SK-N-SH (cell line): ENCODE measurements around the gene PCDHB10. TPM values are rescaled to one million over a fixed set of nuclear protein-coding genes. Genes with fewer than 3 reads are reported as not detected.

Experiments
- CTCF ChIA-PET: fragments of 300-600, 350-600 bp; formaldehyde crosslinking; extraction: SDS; loops from one replicate; lab custom pipeline; 2021; lab: Yijun Ruan, JAX
- POLR2A ChIA-PET: fragments of 350-600 bp; sonication (Branson Sonifier 250); formaldehyde crosslinking; extraction: SDS; loops from one replicate; lab custom pipeline; 2020; ENCODE audit warnings: antibody characterized with exemption, inconsistent platforms; lab: Yijun Ruan, JAX
- DNase-seq: peaks from one replicate; pipeline ENCODE4 v3.0.0; 2012
- H2AFZ ChIP-seq: fragments of 200-600 bp; sonication (generic); 2 replicates; pipeline ENCODE4 v1.8.1; 2016; ENCODE audit warnings: antibody characterized with exemption, mild to moderate bottlenecking, low read depth
- H3F3A ChIP-seq: fragments of 200-600 bp; sonication (generic); replicated peaks from 2 replicates; pipeline ENCODE3; 2016; ENCODE audit warnings: antibody characterized with exemption, mild to moderate bottlenecking; ENCODE audit not compliant: insufficient read depth
- H3K27ac ChIP-seq, 2 experiments: fragments of 200-500 bp in 1 of 2; fragments of 200-600 bp in 1 of 2; sonication (Bioruptor generic) in 1 of 2; sonication (generic), shearing (Covaris generic) in 1 of 2; 2 replicates each; pipeline versions ENCODE4 v1.5.1 to v1.6.1; 2014 to 2016; ENCODE audit warnings: low read depth in 2 of 2, inconsistent platforms in 1 of 2, low read length in 1 of 2, mild to moderate bottlenecking in 1 of 2, mixed read lengths in 1 of 2
- H3K27me3 ChIP-seq: fragments of 200-600 bp; sonication (generic), shearing (Covaris generic); 2 replicates; pipeline ENCODE4 v1.6.1; 2016; ENCODE audit warnings: mixed run types; ENCODE audit not compliant: insufficient read depth
- H3K36me3 ChIP-seq, 2 experiments: fragments of 200-500 bp in 1 of 2; fragments of 200-600 bp in 1 of 2; sonication (Bioruptor generic) in 1 of 2; sonication (generic) in 1 of 2; replicated peaks in 1 of 2; 2 replicates each; pipeline versions ENCODE3 to v1.5.1; 2014 to 2016; ENCODE audit warnings: low read length in 1 of 2, mild to moderate bottlenecking in 1 of 2; ENCODE audit not compliant: insufficient read depth in 2 of 2, control insufficient read depth in 1 of 2
- H3K4me1 ChIP-seq, 2 experiments: fragments of 200-500 bp in 1 of 2; fragments of 200-600 bp in 1 of 2; sonication (Bioruptor generic) in 1 of 2; sonication (generic), shearing (Covaris generic) in 1 of 2; 2 replicates each; pipeline versions ENCODE4 v1.5.1 to v1.6.1; 2014 to 2016; ENCODE audit warnings: low read depth in 1 of 2, low read length in 1 of 2, mixed run types in 1 of 2; ENCODE audit not compliant: insufficient read depth in 2 of 2, control insufficient read depth in 1 of 2
- H3K4me2 ChIP-seq: fragments of 200-600 bp; sonication (generic), shearing (Covaris generic); 2 replicates; pipeline ENCODE4 v1.6.1; 2017; ENCODE audit warnings: mixed run types
- H3K4me3 ChIP-seq, 2 experiments: fragments of 200-500 bp in 1 of 2; fragments of 200-600 bp in 1 of 2; sonication (Bioruptor generic) in 1 of 2; sonication (generic), shearing (Covaris generic) in 1 of 2; 2 replicates each; pipeline versions ENCODE4 v1.5.1 to v1.8.1; 2014 to 2016; ENCODE audit warnings: low read depth in 2 of 2, inconsistent platforms in 1 of 2, low read length in 1 of 2, mild to moderate bottlenecking in 1 of 2, mixed read lengths in 1 of 2, moderate library complexity in 1 of 2
- H3K79me2 ChIP-seq: fragments of 200-600 bp; sonication (generic); 2 replicates; pipeline ENCODE4 v1.8.1; 2017; ENCODE audit warnings: mild to moderate bottlenecking; ENCODE audit not compliant: insufficient read depth
- H3K9ac ChIP-seq: fragments of 200-600 bp; sonication (generic); 2 replicates; pipeline ENCODE4 v1.6.1; 2017; ENCODE audit warnings: mixed run types
- H3K9me2 ChIP-seq: fragments of 200-600 bp; sonication (generic); 2 replicates; pipeline ENCODE4 v1.6.1; 2017; ENCODE audit warnings: mixed run types
- H3K9me3 ChIP-seq: fragments of 200-600 bp; sonication (generic); 2 replicates; pipeline ENCODE4 v1.6.1; 2017; ENCODE audit warnings: mixed run types, mild to moderate bottlenecking, moderate library complexity
- H4K20me1 ChIP-seq: fragments of 200-600 bp; sonication (generic); 2 replicates; pipeline ENCODE4 v1.6.1; 2017; ENCODE audit warnings: mild to moderate bottlenecking, mixed run types; ENCODE audit not compliant: insufficient read depth
- CHD2 ChIP-seq: fragments of 150-350 bp; IDR thresholded peaks from 2 replicates; pipeline ENCODE4 v1.6.1; 2018; ENCODE audit warnings: low read length; ENCODE audit not compliant: partially characterized antibody
- CTCF ChIP-seq: fragments of 200-600 bp; sonication (generic); IDR thresholded peaks from 2 replicates; pipeline ENCODE4 v1.6.1; 2017; ENCODE audit warnings: antibody characterized with exemption, mild to moderate bottlenecking, moderate library complexity
- EP300 ChIP-seq, 2 experiments: IDR thresholded peaks; 2 replicates each; pipeline versions ENCODE4 v1.4.0 to v1.6.1; 2012; ENCODE audit warnings: borderline replicate concordance in 1 of 2, low read depth in 1 of 2, low read length in 1 of 2
- FOSL2 ChIP-seq: IDR thresholded peaks from 2 replicates; pipeline ENCODE4 v1.4.0; 2012; ENCODE audit warnings: low read depth, mild to moderate bottlenecking, moderate library complexity, borderline replicate concordance
- FOXJ3 ChIP-seq: sonication (generic); formaldehyde crosslinking; IDR thresholded peaks from 2 replicates; pipeline ENCODE4 v1.5.1; 2020; ENCODE audit warnings: mild to moderate bottlenecking, missing genetic modification reagents
- FOXM1 ChIP-seq: IDR thresholded peaks from 2 replicates; pipeline ENCODE4 v1.4.0; 2012; ENCODE audit warnings: low read depth, mild to moderate bottlenecking
- GATA2 ChIP-seq: sonication (generic); formaldehyde crosslinking; IDR thresholded peaks from 2 replicates; pipeline ENCODE4 v1.5.0; 2020; ENCODE audit warnings: mild to moderate bottlenecking, missing genetic modification reagents
- IRF3 ChIP-seq: fragments of 150-350 bp; IDR thresholded peaks from 2 replicates; pipeline ENCODE4 v1.6.1; 2016; ENCODE audit warnings: mild to moderate bottlenecking, low read depth, low read length
- JUND ChIP-seq: IDR thresholded peaks from 2 replicates; pipeline ENCODE4 v1.4.0; 2012
- MAX ChIP-seq: IDR thresholded peaks from 2 replicates; pipeline ENCODE4 v1.4.0; 2012; ENCODE audit warnings: low read depth
- MEF2A ChIP-seq: IDR thresholded peaks from 2 replicates; pipeline ENCODE4 v1.4.0; 2012; ENCODE audit warnings: low read depth, borderline replicate concordance
- MXI1 ChIP-seq: IDR thresholded peaks from 2 replicates; pipeline ENCODE4 v1.6.1; 2012; ENCODE audit warnings: mild to moderate bottlenecking, low read depth, low read length, improper control_type of control experiment
- NRF1 ChIP-seq: IDR thresholded peaks from 2 replicates; pipeline ENCODE4 v1.6.1; 2012; ENCODE audit warnings: low read depth, mild to moderate bottlenecking, low read length
- PBX3 ChIP-seq: IDR thresholded peaks from 2 replicates; pipeline ENCODE4; 2012
- POLR2AphosphoS5 ChIP-seq: IDR thresholded peaks from 2 replicates; pipeline ENCODE4 v1.6.1; 2012; ENCODE audit warnings: low read depth, low read length
- RAD21 ChIP-seq: IDR thresholded peaks from 2 replicates; pipeline ENCODE4 v1.6.1; 2012; ENCODE audit warnings: mild to moderate bottlenecking, low read length
- RXRA ChIP-seq: IDR thresholded peaks from 2 replicates; pipeline ENCODE4 v1.4.0; 2012; ENCODE audit warnings: low read depth, mild to moderate bottlenecking, borderline replicate concordance
- SIN3A ChIP-seq: IDR thresholded peaks from 2 replicates; pipeline ENCODE4 v1.6.1; 2012; ENCODE audit warnings: low read depth, mild to moderate bottlenecking, low read length, moderate library complexity, borderline replicate concordance
- SMC3 ChIP-seq: IDR thresholded peaks from 2 replicates; pipeline ENCODE4 v1.6.1; 2012; ENCODE audit warnings: low read depth, low read length, improper control_type of control experiment
- TAF1 ChIP-seq: IDR thresholded peaks from 2 replicates; pipeline ENCODE4 v1.6.1; 2012; ENCODE audit warnings: low read depth, mild to moderate bottlenecking, low read length, moderate library complexity, borderline replicate concordance
- TCF12 ChIP-seq: IDR thresholded peaks from 2 replicates; pipeline ENCODE4 v1.4.0; 2012
- USF1 ChIP-seq: IDR thresholded peaks from 2 replicates; pipeline ENCODE4 v1.4.0; 2012; ENCODE audit warnings: low read depth, borderline replicate concordance
- whole genome bisulfite sequencing: methylation state at CpG from one replicate; pipeline ENCODE4 v1.1.6; 2017; ENCODE audit warnings: low lambda C conversion rate; 5-methylcytosine and 5-hydroxymethylcytosine counted together
- polyA plus RNA-seq, 3 experiments: library from polyadenylated mRNA; depleted of rRNA; stranded (reverse); fragments of >200 nt; gene quantifications; 2 replicates each; pipeline ENCODE4 v1.2.3, GENCODE V29; 2012

Gene PCDHB10
- polyA plus RNA-seq, 1 of the 3 experiments (the other 2 are of a cell fraction), result 1.5 TPM

GRCh38 chr5:141180313-141180712, 11.8 kb upstream of the PCDHB10 start (continued):
- TF ChIP-seq TAF1 (no peak), CHD2 (no peak), EP300 (IDR thresholded peaks at IDR 0.05; ENCODE audit: borderline replicate concordance in 1 of 2, low read depth in 1 of 2, low read length in 1 of 2) (no peak), GATA2 (CRISPR knock-in tag) (no peak), SIN3A (no peak), MAX (no peak), FOSL2 (no peak), MXI1 (no peak), FOXM1 (no peak), IRF3 (no peak)

GRCh38 chr5:141182248-141182647, 9.9 kb upstream of the PCDHB10 start, which contains the start of gene PCDHB16:
PCDHB16 (plus strand) TSS chr5:141182387; CDS start chr5:141182560, 173 bp downstream.
- peak; percentile 64 for DNase-seq

More at GRCh38 chr5:141182248-141182647, 9.9 kb upstream of the PCDHB10 start, which contains the start of gene PCDHB16:
- 18% methylated on average over 13 of the region's 13 CpGs for WGBS
- H3K4me1 ChIP-seq, result no peaks in the 10 kb centered on the region
- H2AFZ ChIP-seq, result no peak within 1 kb of the TSS
- no peaks in the 10 kb centered on the region for H3K27me3 ChIP-seq
- peak within 1 kb of the TSS; percentile 19 to 51; a peak in 3 of 4 replicates for H3K27ac ChIP-seq
- POLR2A ChIA-PET, result interaction anchor here (1.0 to 1.4 kb wide), 3 partner anchors 138 to 382 kb away, joined by 6 to 7 read pairs (median 7); partner anchors contain the start of gene TAF7
- TF ChIP-seq MEF2A, result no peak
- TF ChIP-seq CTCF, result peak; percentile 64
- TF ChIP-seq POLR2AphosphoS5, result no peak
- TF ChIP-seq SIN3A, result no peak
- TF ChIP-seq PBX3, result no peak
- no peak for TF ChIP-seq TAF1
- peak; percentile 46; the same call in 1 of the 2 replicates for TF ChIP-seq SMC3
- no peak for TF ChIP-seq RXRA
- no peak for TF ChIP-seq NRF1
- no peak for TF ChIP-seq JUND
- no peak for TF ChIP-seq FOXJ3
- no peak for TF ChIP-seq TCF12
- no peak for TF ChIP-seq FOSL2
- no peak for TF ChIP-seq USF1
- no peak for TF ChIP-seq IRF3
- peak; percentile 70 for TF ChIP-seq RAD21
- no peak for TF ChIP-seq CHD2
- TF ChIP-seq, all 33 proteins: peak for 3
- Histone ChIP-seq H3K9me2 (no peaks in the 10 kb centered on the region), H3K36me3 (peaks cover 0 to 6% of the 10 kb centered on the region in 2 experiments), H3K79me2 (no peaks in the 10 kb centered on the region), H3K9me3 (no peaks in the 10 kb centered on the region), H3F3A (no peaks in the 10 kb centered on the region), H4K20me1 (no peaks in the 10 kb centered on the region), H3K9ac (peak within 1 kb of the TSS; percentile 58), H3K4me2 (peak within 1 kb of the TSS; percentile 41), H3K4me3 (peak within 1 kb of the TSS; percentile 47 to 48)
- CTCF ChIA-PET, result interaction anchor here (0.6 to 2.5 kb wide), 29 partner anchors 9 to 452 kb away, joined by 3 to 27 read pairs (median 3); partner anchors contain the start of genes PCDHB1, PCDHB10, PCDHB11 and PCDHB14
